Measurements from ENCODE around the gene MAP2K3. TPM values are rescaled to one million over a fixed set of nuclear protein-coding genes. Genes with fewer than 3 reads are reported as not detected.
"Not testable (repeated sequence)": the region's sequence is repeated elsewhere in the genome, so short reads cannot be mapped to it uniquely, and the experiment has no call there.

Gene MAP2K3
- total RNA-seq, 2 donors from 2014 or later, result 66.6 to 81.1 TPM

DNA sequence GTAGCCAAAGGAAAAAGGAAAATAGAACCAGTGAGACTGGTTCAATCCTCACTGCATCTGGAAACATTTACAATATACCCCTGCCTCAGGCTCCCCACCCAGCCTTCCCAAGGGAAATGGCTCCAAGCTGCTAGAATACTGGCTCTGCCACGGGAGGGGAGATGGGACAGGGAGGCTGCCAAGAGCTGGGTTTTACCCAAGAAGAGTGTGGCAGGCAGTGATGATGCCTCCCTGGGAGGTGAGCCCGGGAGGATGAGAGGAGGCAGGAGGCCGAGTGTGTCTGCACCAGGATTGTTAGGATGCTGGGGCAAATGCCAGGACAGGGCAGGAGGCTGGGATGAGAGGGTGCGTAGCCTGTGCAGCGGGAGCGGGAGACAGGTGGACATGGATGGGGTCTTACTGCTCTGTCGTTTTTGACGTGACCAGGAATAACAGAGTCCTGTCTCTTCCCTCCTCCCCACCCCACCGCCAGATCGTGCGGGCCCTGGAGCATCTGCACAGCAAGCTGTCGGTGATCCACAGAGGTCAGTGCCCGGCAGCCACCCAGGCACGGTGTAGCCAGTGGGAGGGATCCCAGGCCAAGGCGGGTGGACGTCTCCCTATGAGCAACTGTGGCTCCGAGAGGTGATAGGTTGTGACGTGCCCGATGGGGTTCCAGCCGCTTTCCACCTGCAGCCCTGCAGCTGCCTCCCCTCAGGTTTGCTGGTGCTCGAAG is 18.4 kb downstream of the MAP2K3 start:
- Histone ChIP-seq H3K27me3 (replicated peaks; ENCODE audit: insufficient read depth) (no peaks in the 10 kb centered on the region), H3K36me3 (peaks cover 66% of the 10 kb centered on the region), H3K9me3 (no peaks in the 10 kb centered on the region), H3K27ac (no peak overlapping the region), H3K4me1 (ENCODE audit: control insufficient read depth in 1 of 2, low read depth in 2 of 2) (no peaks in the 10 kb centered on the region), H3K4me3 (no peak overlapping the region)
- ATAC-seq (ENCODE audit: insufficient number of reproducible peaks, low FRiP score, low read depth), result no peak
- no peak for TF ChIP-seq CTCF (IDR thresholded peaks at IDR 0.05)
- no peak for DNase-seq (ENCODE audit: low spot score)

- peaks cover 69% of the 10 kb centered on the region for H3K36me3 ChIP-seq
- TF ChIP-seq CTCF (IDR thresholded peaks at IDR 0.05), result no peak
- no peaks in the 10 kb centered on the region for H3K9me3 ChIP-seq
- H3K4me1 ChIP-seq (ENCODE audit: control insufficient read depth in 1 of 2, low read depth in 2 of 2), result no peaks in the 10 kb centered on the region
- DNase-seq (ENCODE audit: low spot score) (no peak), ATAC-seq (ENCODE audit: insufficient number of reproducible peaks, low FRiP score, low read depth) (no peak)
- H3K4me3 ChIP-seq, result no peak overlapping the region
- no peak overlapping the region for H3K27ac ChIP-seq
- H3K27me3 ChIP-seq (replicated peaks; ENCODE audit: insufficient read depth), result no peaks in the 10 kb centered on the region
These were observed 19.0 kb downstream of the MAP2K3 start for GRCh38 chr17:21303441-21304065.

- Histone ChIP-seq H3K27ac (no peak overlapping the region), H3K4me1 (ENCODE audit: control insufficient read depth in 1 of 2, low read depth in 2 of 2) (no peaks in the 10 kb centered on the region), H3K27me3 (replicated peaks; ENCODE audit: insufficient read depth) (no peaks in the 10 kb centered on the region), H3K36me3 (peaks cover 67% of the 10 kb centered on the region), H3K4me3 (no peak overlapping the region), H3K9me3 (no peaks in the 10 kb centered on the region)
- no peak for TF ChIP-seq CTCF (IDR thresholded peaks at IDR 0.05)
- ATAC-seq (ENCODE audit: insufficient number of reproducible peaks, low FRiP score, low read depth), result no peak
- no peak for DNase-seq (ENCODE audit: low spot score)
These were observed 19.6 kb downstream of the MAP2K3 start for GRCh38 chr17:21304091-21304490.

GRCh38 chr17:21304551-21305151 is 20.1 kb downstream of the MAP2K3 start:
- peaks cover 61% of the 10 kb centered on the region for H3K36me3 ChIP-seq
- ATAC-seq (ENCODE audit: insufficient number of reproducible peaks, low FRiP score, low read depth); H3K27me3 ChIP-seq (replicated peaks; ENCODE audit: insufficient read depth); H3K4me3 ChIP-seq; H3K9me3 ChIP-seq; H3K27ac ChIP-seq; DNase-seq (ENCODE audit: low spot score); H3K4me1 ChIP-seq (ENCODE audit: control insufficient read depth in 1 of 2, low read depth in 2 of 2): not testable (repeated sequence)

DNA sequence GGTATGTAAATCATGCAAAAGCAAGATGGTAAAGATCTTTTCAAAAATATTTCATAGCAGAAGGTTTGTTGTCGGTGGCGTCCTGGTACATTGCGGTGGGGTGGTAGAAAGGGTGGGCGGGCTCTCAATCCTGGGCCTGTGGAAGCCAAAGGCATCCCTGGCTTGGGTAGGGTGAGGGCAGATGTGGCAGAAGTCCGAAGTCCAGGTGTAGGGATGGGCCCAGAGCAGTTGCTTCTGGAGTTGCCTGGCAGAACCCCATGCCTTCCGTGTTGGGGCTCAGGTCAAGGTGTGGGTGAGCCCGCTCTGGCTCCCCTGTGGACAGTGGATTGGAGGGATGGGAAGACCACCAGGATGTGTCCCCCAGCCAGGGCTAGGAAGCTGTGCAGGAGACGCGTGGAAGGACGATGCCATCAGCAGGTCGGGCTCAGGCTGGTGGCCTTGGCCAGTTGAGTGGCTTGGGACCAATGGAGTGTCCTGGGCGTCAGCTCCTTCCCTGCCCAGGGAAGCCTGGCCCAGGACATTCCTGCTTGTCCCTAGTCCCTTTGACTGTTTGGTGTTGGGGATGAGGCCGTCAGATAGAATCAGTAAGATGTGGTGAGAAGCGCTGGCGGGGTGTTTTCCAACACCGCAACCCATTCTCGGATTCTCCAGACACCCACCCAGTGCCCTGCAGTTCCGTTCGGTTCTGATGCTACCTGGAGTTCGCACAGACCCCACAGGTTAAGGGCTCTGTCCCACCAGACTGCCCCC is 21.1 kb downstream of the MAP2K3 start:
- Histone ChIP-seq H3K36me3 (peaks cover 52% of the 10 kb centered on the region), H3K27ac (peak overlapping the region in 1 of 2 donors; percentile 36)
- H3K4me1 ChIP-seq (ENCODE audit: control insufficient read depth in 1 of 2, low read depth in 2 of 2); DNase-seq (ENCODE audit: low spot score); H3K27me3 ChIP-seq (replicated peaks; ENCODE audit: insufficient read depth); ATAC-seq (ENCODE audit: insufficient number of reproducible peaks, low FRiP score, low read depth); H3K4me3 ChIP-seq; H3K9me3 ChIP-seq: not testable (repeated sequence)

DNA sequence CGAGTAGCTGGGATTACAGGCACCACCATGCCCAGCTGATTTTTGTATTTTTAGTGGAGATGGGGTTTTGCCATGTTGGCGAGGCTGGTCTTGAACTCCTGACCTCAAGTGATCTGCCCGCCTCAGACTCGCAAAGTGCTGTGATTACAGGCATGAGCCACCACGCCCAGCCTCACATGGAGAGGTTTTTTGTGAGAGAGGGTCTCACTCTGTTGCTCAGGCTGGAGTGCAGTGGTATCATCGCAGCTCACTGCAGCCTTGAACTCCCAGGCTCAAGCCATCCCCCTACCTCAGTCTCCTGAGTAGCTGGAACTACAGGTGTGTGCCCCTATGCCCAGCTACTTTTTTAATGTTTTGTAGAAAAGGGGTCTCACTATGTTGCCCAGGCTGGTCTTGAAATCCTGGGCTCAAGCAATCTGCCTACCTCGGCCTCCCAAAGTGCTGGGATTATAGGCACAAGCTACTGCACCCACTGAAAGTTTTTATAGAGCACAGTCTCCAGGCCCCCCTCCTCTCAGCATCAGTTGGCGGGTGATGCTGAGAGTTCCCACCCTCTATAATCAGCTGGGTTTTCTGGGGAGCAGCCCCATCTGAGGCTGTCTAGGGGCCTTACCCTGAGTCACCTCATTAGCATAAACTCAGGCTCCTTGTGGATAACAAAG is 22.2 kb downstream of the MAP2K3 start:
- Histone ChIP-seq H3K27ac (peak overlapping the region in 1 of 2 donors; percentile 40), H3K4me1 (ENCODE audit: control insufficient read depth in 1 of 2, low read depth in 2 of 2) (peaks cover 11 to 19% of the 10 kb centered on the region in 2 donors), H3K36me3 (peaks cover 40% of the 10 kb centered on the region)
- not testable (repeated sequence) for H3K4me3 ChIP-seq; DNase-seq (ENCODE audit: low spot score); ATAC-seq (ENCODE audit: insufficient number of reproducible peaks, low FRiP score, low read depth); H3K9me3 ChIP-seq; H3K27me3 ChIP-seq (replicated peaks; ENCODE audit: insufficient read depth)

DNA sequence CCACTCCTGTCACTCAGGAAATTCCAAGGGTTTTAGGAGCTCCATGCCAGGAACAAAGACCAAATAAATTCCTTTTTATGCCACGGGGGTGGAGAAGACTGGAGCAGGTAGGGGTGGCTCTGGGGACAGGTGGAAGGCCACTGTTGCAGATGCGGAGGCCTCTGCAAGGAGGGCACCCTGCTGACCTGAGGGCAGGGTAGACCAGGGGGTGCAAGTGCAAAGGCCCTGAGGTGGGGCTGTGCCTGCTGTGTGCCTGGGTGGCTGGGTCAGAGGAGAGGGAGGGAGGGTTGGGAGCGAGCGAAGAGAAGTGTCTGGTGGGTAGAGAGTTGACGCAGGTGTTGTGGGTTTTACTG is 22.7 kb downstream of the MAP2K3 start:
- peaks cover 11 to 20% of the 10 kb centered on the region in 2 donors for H3K4me1 ChIP-seq (ENCODE audit: control insufficient read depth in 1 of 2, low read depth in 2 of 2)
- not testable (repeated sequence) for H3K27ac ChIP-seq; ATAC-seq (ENCODE audit: insufficient number of reproducible peaks, low FRiP score, low read depth); DNase-seq (ENCODE audit: low spot score); H3K27me3 ChIP-seq (replicated peaks; ENCODE audit: insufficient read depth); H3K9me3 ChIP-seq; H3K4me3 ChIP-seq
- peaks cover 38% of the 10 kb centered on the region for H3K36me3 ChIP-seq

GRCh38 chr17:21308931-21309381 is 24.4 kb downstream of the MAP2K3 start:
- H3K27ac ChIP-seq; H3K27me3 ChIP-seq (replicated peaks; ENCODE audit: insufficient read depth); H3K9me3 ChIP-seq; H3K4me3 ChIP-seq; ATAC-seq (ENCODE audit: insufficient number of reproducible peaks, low FRiP score, low read depth): not testable (repeated sequence)
- peak; percentile 1 for DNase-seq (ENCODE audit: low spot score)
- Histone ChIP-seq H3K36me3 (peaks cover 33% of the 10 kb centered on the region), H3K4me1 (ENCODE audit: control insufficient read depth in 1 of 2, low read depth in 2 of 2) (peaks cover 11 to 20% of the 10 kb centered on the region in 2 donors)
